Measurements from ENCODE around the gene AMOTL1.
"Not testable (repeated sequence)": the region's sequence is repeated elsewhere in the genome, so short reads cannot be mapped to it uniquely, and the experiment has no call there.

GRCh38 chr11:94812724-94813720 is 44.9 kb downstream of the AMOTL1 start:
- TF ChIP-seq, protein P1, sequence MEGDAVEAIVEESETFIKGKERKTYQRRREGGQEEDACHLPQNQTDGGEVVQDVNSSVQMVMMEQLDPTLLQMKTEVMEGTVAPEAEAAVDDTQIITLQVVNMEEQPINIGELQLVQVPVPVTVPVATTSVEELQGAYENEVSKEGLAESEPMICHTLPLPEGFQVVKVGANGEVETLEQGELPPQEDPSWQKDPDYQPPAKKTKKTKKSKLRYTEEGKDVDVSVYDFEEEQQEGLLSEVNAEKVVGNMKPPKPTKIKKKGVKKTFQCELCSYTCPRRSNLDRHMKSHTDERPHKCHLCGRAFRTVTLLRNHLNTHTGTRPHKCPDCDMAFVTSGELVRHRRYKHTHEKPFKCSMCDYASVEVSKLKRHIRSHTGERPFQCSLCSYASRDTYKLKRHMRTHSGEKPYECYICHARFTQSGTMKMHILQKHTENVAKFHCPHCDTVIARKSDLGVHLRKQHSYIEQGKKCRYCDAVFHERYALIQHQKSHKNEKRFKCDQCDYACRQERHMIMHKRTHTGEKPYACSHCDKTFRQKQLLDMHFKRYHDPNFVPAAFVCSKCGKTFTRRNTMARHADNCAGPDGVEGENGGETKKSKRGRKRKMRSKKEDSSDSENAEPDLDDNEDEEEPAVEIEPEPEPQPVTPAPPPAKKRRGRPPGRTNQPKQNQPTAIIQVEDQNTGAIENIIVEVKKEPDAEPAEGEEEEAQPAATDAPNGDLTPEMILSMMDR (conservative IDR thresholded peaks at IDR 0.05; ENCODE audit: low read depth, low read length): not testable (repeated sequence)
- TF ChIP-seq EZH2 (IDR thresholded peaks at IDR 0.05; ENCODE audit: low read length, unreplicated experiment): not testable (repeated sequence)
